MM.1S (cell line): ENCODE data around the gene IL1RAPL1.

Experiments
- DNase-seq: peaks from one replicate; pipeline ENCODE4 v3.0.0-alpha.2; 2015
- H2AFZ ChIP-seq: fragments of 300-600 bp; sonication (generic); 2 replicates; pipeline ENCODE4 v1.6.0; 2016; ENCODE audit warnings: antibody characterized with exemption, low read length
- H3F3A ChIP-seq: fragments of 300-600 bp; sonication (generic); 2 replicates; pipeline ENCODE4 v1.6.1; 2016; ENCODE audit warnings: mild to moderate bottlenecking, antibody characterized with exemption, low read length, moderate library complexity, mixed read lengths; ENCODE audit not compliant: insufficient read depth
- H3K27ac ChIP-seq: fragments of 300-600 bp; sonication (generic); 2 replicates; pipeline ENCODE4 v1.5.1; 2016; ENCODE audit warnings: mild to moderate bottlenecking, low read length
- H3K27me3 ChIP-seq: fragments of 300-600 bp; sonication (generic); replicated peaks from 2 replicates; pipeline ENCODE4 v1.6.0; 2016; ENCODE audit warnings: low read length; ENCODE audit not compliant: insufficient read depth
- H3K36me3 ChIP-seq: fragments of 300-600 bp; sonication (generic); replicated peaks from 2 replicates; pipeline ENCODE4 v1.6.1; 2016; ENCODE audit warnings: mild to moderate bottlenecking, low read length, mixed read lengths; ENCODE audit not compliant: insufficient read depth
- H3K4me1 ChIP-seq: fragments of 300-600 bp; sonication (generic); 2 replicates; pipeline ENCODE4 v1.6.1; 2016; ENCODE audit warnings: low read length, mixed read lengths
- H3K4me2 ChIP-seq: fragments of 300-600 bp; sonication (generic); 2 replicates; pipeline ENCODE4 v1.6.0; 2016; ENCODE audit warnings: low read depth, low read length
- H3K4me3 ChIP-seq: fragments of 300-600 bp; sonication (generic); 2 replicates; pipeline ENCODE4 v1.5.1; 2016; ENCODE audit warnings: low read length, mixed read lengths
- H3K79me2 ChIP-seq: fragments of 300-600 bp; sonication (generic); 2 replicates; pipeline ENCODE4 v1.6.1; 2016; ENCODE audit warnings: mixed run types, low read length, mixed read lengths
- H3K9ac ChIP-seq: fragments of 300-600 bp; sonication (generic); 2 replicates; pipeline ENCODE4 v1.6.1; 2016; ENCODE audit warnings: low read length, mixed read lengths
- H3K9me2 ChIP-seq: fragments of 300-600 bp; sonication (generic); replicated peaks from 2 replicates; pipeline ENCODE4 v1.6.1; 2016; ENCODE audit warnings: mild to moderate bottlenecking, low read length, mixed read lengths; ENCODE audit not compliant: insufficient read depth
- H3K9me3 ChIP-seq: fragments of 300-600 bp; sonication (generic); replicated peaks from 2 replicates; pipeline ENCODE4 v1.6.1; 2016; ENCODE audit warnings: mild to moderate bottlenecking, low read length, mixed read lengths; ENCODE audit not compliant: insufficient read depth
- H4K20me1 ChIP-seq: fragments of 300-600 bp; sonication (generic); 2 replicates; pipeline ENCODE4 v1.6.1; 2016; ENCODE audit warnings: mild to moderate bottlenecking, low read length, moderate library complexity, mixed read lengths; ENCODE audit not compliant: insufficient read depth
- CTCF ChIP-seq: fragments of 300-600 bp; sonication (generic); IDR thresholded peaks from 2 replicates; pipeline ENCODE4 v1.5.1; 2016; ENCODE audit warnings: antibody characterized with exemption, low read length, mixed read lengths
- EZH2 ChIP-seq: fragments of 300-600 bp; sonication (generic); optimal IDR thresholded peaks from 2 replicates; pipeline ENCODE3; 2017; ENCODE audit warnings: low read depth, mild to moderate bottlenecking, antibody characterized with exemption, low read length, mixed read lengths
- EZH2phosphoT487 ChIP-seq: fragments of 300-600 bp; sonication (generic); IDR thresholded peaks from 2 replicates; pipeline ENCODE4 v1.6.1; 2018; ENCODE audit warnings: antibody characterized with exemption, low read length

The IL1RAPL1 gene

GRCh38 chrX:29470030-29470429, 882.8 kb downstream of the IL1RAPL1 start:
- TF ChIP-seq CTCF: no peak
- TF ChIP-seq EZH2phosphoT487: no peak
- no peak for TF ChIP-seq EZH2
- Histone ChIP-seq H3K9ac (no peak overlapping the region), H3K27ac (no peak overlapping the region), H3K9me3 (no peaks in the 10 kb centered on the region), H3K4me3 (no peak overlapping the region), H4K20me1 (no peaks in the 10 kb centered on the region), H3K4me1 (no peaks in the 10 kb centered on the region), H3K27me3 (no peaks in the 10 kb centered on the region), H3K36me3 (no peaks in the 10 kb centered on the region), H3F3A (no peaks in the 10 kb centered on the region), H3K79me2 (no peaks in the 10 kb centered on the region), H3K9me2 (no peaks in the 10 kb centered on the region), H3K4me2 (no peak overlapping the region), H2AFZ (no peak overlapping the region)
- no peak for DNase-seq

DNA sequence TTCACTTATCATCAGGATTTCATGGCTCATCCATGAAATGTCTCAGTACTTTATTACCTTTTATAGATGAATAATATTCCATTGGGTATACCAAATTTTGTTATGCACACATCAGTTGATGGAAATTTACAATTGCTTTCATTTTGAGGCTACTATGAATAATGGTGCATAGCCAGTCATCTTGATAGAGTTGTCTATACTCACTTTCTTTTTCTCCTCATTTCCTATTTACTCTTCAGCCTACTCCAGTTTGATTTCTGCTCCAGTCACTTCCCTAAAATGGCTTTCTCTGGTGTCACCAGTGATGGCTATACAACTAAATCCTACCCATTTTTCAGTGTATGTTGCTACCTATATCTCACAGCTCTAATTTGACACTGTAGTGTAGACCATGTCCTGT, 884.6 kb downstream of the IL1RAPL1 start:
- Histone ChIP-seq H3F3A (no peaks in the 10 kb centered on the region), H3K36me3 (no peaks in the 10 kb centered on the region), H3K9ac (no peak overlapping the region), H3K79me2 (no peaks in the 10 kb centered on the region), H2AFZ (no peak overlapping the region), H3K27ac (no peak overlapping the region), H3K9me2 (no peaks in the 10 kb centered on the region), H3K4me1 (no peaks in the 10 kb centered on the region), H4K20me1 (no peaks in the 10 kb centered on the region), H3K27me3 (no peaks in the 10 kb centered on the region), H3K9me3 (no peaks in the 10 kb centered on the region), H3K4me2 (no peak overlapping the region), H3K4me3 (no peak overlapping the region)
- TF ChIP-seq CTCF (no peak), EZH2 (no peak), EZH2phosphoT487 (no peak)
- no peak for DNase-seq

DNA sequence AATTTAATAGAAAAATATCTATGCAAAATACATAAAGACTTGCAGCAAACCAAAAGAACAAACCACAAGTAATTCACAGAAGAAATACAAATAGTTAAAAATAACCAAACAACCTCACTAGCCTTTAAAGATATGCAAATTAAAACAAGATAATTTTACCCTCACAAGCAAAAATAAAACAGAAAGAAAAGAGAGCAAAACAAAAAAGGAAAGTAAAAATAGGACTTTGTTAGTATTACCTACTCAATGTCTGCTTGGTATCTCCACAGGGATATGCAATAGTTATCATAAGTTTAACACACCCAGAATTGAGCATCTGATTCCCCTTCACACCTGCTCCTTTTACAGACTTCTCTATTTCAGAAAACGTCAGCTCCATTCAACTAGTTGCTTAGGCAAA, 890.6 kb downstream of the IL1RAPL1 start:
- Histone ChIP-seq H3K4me3 (peak overlapping the region; percentile 53), H3K9me2 (no peaks in the 10 kb centered on the region), H3F3A (peaks cover 6% of the 10 kb centered on the region), H3K4me1 (no peaks in the 10 kb centered on the region), H2AFZ (peak overlapping the region; percentile 47), H3K9ac (peak overlapping the region; percentile 48; the same call in 1 of the 2 replicates), H3K79me2 (no peaks in the 10 kb centered on the region), H3K27ac (peak overlapping the region; percentile 55; the same call in 1 of the 2 replicates), H3K4me2 (peak overlapping the region; percentile 69), H3K36me3 (no peaks in the 10 kb centered on the region), H4K20me1 (no peaks in the 10 kb centered on the region), H3K9me3 (no peaks in the 10 kb centered on the region), H3K27me3 (no peaks in the 10 kb centered on the region)
- DNase-seq: peak; percentile 15
- no peak for TF ChIP-seq EZH2
- no peak for TF ChIP-seq CTCF
- TF ChIP-seq EZH2phosphoT487: no peak
